GM19043 (cell line): ENCODE data around the gene RNF43.
"Not testable (repeated sequence)": the region's sequence is repeated elsewhere in the genome, so short reads cannot be mapped to it uniquely, and the experiment has no call there.

Source experiments
- ATAC-seq: cut with Tn5 transposase; IDR thresholded peaks from one replicate; pipeline ENCODE4 v1.9.1; 2021; ENCODE audit warnings: low read depth; ENCODE audit not compliant: unreplicated experiment

RNF43 gene

DNA sequence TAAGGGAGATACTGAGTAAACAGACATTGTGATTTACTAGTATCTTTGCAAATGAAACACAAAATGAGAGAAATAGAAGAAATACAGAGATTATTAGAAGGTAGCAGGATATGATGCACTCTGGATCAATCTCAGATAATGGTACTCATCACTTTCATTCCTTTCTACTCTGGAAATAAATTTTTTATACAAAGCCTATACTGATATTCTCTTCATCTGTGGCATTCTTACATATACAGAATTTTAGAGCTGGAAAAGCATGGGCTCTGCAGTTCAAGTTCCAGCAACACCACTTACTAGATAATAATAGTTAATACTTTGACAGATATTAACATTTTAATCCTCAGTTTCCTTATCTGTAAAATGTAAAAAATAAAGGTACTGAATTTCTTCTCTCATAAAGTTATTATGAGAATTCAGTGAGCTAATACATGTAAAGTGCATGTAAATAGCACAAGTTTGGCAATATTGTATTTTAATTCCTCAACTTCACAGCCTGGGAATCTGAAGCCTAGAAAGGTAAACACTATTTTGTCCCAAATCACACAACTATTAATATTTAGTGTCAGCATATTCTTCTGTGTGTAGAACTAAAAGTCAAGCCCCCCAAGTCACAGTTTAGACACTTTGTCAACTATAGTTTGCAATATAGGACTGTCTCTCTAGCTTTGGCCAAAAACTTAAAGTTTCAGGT lies 6.5 kb downstream of the RNF43 start:
- no peak for ATAC-seq

DNA sequence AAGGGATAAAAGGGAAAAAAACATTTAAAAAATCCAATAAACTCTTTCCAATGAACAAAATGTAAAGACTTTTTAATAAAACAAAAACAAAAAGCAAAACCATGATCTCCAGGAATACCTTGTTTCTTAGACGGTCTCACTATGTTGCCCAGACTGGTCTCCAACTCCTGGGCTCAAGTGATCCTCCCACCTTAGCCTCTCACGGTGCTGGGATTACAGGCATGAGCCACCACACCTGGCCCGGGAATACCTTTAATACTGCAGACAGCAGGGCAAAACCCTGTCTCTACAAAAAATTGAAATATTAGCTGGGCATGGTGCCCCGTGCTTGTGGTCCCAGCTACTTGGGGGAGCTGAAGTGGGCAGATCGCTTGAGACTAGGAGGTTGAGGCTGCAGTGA lies 7.9 kb downstream of the RNF43 start:
- no peak for ATAC-seq

DNA sequence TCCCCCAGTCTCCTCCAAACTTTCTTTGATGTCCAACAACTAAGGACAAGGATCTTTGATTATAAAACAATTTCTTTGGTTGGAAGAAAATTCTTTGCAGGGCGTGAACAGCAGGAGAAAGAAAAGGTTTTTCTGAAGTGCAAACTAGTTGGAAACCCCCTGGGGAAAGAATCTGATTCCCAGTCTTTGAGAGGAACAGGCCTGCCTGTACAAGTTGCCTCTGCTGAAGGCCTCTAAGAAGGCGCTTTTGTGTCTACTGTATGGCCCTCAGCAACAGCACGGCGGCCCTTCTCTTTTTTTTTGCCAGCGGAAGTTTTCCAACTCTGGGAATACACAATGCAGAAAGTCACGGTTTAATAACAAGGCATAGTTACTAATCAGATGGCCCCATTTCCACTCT lies 14.0 kb downstream of the RNF43 start:
- no peak for ATAC-seq

DNA sequence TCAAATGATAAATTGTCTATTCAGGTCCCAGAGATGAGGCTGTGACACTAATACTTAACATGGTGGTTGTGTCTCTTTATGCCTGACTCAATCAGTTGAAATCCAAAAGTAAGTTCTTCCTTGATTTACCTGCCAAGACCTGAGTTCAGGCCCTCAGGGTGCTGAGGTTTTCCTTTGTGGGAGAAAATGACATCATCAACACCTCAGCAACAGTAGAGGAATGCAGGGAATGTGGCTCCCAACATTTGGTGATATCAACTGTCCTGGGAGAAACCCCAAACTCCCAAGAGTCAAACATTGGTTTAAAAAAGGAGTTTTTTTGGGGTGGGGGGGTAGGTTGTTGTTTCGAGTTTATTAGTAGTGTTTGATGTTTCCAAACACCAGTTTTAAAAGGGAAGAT lies 14.7 kb downstream of the RNF43 start:
- no peak for ATAC-seq

DNA sequence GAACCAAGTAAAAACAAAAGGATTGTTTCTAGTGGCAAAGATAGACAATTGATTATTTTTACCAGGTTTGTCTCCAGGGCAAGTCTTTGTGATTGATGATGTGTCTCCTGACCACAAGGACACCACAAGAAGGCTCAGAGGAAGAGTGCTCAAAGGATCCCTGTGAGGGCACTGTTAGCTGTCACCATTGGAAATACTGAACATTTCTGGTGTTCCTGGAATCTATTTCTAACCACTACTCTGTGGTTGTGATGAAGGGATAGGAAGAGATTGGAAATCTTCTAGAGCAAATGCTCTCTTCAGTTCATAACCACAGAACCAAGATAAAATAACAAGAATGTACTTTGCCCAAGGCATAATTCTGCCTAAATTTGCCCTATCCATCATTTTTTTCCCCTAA lies 15.3 kb downstream of the RNF43 start:
- ATAC-seq: no peak

DNA sequence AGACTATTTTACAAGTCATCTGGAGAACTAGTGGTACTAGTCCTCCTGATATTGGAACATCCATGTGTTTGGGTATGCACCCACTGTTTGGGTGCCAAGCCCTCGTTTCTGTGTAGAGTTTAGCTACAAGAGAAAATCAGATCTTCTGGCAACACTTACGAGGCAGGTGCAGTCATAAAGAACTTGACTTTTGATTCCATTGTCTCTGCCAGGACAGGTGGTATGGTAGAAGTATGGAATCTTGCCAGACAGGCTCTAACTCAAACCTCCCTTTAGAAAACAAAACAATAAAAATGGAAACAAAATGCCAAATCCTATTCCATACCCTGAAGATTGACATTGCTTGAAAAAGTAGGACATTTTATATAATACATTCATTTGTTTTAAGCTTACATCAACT lies 16.0 kb downstream of the RNF43 start:
- no peak for ATAC-seq

DNA sequence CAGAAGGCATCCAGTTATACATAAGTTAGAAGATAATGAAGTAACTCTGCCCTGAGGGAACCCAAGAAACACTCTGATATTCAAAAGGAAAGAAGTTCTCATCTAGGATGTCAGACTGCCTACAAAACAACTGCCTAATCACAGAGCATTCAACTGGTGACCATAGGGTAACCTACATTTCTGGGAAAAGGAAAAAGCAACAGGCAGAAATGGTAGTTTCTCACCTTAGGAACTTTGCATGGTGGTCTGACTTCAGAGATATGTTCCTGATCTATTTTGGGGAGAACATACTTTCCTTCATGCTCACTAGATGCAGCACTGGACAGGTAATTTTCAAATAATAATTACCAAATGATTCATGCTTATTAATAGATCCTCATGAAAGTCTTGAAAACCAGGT lies 16.5 kb downstream of the RNF43 start:
- no peak for ATAC-seq

DNA sequence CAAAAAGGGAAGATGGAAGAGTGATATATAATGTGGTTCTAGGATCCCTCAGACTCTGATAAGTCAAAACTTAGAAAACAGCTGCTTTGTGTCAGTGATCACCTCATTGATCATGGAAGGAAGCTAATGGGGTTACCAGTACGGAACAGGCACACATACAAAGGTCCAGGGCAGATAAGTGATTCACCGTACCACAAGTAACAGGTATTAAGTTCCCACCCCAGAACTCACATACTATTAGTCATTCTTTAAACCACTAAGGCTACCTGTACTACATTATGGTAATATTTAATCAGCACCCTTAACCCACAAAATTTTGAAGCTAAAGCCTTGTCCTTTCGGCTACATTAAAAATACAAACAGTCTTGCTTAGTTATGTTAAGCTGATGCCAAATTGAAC lies 17.4 kb downstream of the RNF43 start:
- no peak for ATAC-seq

DNA sequence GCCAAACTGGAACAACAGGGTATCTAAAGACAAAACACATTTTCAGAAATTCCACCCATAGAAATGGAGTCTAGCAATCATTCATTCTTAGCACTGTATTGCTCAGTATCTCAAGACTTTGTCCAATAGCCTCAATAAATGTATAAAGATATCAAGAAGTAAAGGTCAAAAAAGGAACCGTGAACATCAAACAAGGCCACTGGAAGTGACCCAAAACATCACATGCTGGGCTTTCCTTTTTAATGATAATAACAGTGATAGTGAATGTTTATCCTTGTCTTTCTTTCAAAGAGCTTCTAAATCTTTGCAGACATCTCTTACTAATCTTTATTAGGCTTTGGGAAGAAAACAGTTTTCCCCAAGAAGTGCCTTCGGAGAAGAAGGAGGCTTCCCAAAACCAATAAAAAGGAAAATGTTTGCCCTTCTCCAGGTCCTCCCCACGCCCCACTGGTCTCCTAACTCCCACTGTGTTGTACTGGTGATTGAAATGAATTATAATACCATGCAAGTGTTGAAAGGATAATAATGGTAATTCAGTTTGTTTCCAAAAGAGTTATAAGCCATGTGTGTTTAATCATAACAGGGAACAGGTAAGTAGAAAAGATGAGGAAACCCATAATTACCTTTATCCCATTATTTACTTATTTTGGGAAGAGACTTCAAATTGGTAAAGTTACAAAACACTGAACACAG lies 18.6 kb downstream of the RNF43 start:
- no peak for ATAC-seq

DNA sequence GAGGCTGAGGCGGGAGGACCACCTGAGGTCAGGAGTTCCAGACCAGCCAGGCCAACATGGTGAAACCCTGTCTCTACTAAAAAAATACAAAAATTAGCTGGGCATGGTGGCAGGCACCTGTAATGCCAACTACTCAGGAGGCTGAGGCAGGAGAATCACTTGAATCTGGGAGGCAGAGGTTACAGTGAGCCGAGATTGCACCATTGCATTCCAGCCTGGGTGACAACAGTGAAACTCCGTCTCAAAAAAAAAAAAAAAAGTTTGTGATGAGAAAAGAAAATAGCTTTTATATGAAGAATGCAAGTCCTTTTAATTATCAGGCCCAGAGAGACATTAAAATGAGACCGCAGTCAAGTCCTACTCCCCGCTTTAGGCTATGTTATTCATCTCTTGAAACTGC lies 19.9 kb downstream of the RNF43 start:
- ATAC-seq: not testable (repeated sequence)

DNA sequence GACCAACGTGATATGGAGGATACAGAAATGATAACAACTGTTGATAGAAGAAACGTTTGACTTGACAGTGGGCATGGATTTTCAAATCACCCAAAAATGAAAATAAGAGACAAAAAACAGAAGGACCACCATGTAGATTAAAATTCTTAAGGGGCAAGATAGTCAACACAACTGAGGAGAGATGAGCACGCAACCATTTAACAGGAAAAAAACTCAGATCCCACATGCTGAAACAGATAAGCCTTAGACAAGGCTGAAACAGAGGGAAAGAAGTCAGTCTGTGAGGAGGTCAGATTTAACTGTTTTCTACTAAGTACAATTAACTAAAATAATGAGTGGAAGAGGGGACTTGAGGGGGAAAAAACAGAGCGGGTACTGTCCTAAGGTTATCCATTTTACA lies 21.2 kb downstream of the RNF43 start:
- ATAC-seq: no peak

DNA sequence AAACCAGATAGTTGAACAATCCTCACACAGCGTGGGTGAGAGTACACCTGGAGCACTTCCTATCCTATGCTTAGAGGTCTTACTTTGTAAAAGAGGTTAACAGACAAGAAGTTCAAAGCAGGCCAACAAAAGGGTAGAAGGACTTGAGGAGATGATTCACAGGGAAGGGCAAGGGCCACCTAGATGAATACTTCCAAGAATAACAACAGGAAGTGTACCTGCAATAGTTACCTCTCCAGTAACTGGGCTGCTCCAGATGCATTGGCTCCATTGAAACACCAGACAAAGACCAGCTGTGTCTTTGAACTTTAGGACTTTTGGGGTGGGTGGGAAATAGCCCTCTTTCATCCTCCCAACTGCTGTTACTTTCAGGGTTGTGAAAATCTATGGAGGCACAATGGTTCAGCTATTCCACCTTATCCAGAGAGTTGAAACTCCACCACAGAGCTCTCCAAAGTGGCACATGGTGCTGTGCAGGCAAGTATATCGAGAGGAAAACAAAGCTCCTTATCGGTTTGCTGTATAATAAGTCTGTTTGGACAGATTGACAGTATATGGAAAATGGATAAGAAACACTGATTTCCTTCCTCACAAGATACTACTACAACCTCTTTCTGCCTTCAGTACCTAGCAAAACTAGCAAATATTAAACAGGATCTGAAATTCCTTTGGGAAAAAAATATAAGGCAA lies 22.7 kb downstream of the RNF43 start:
- no peak for ATAC-seq

DNA sequence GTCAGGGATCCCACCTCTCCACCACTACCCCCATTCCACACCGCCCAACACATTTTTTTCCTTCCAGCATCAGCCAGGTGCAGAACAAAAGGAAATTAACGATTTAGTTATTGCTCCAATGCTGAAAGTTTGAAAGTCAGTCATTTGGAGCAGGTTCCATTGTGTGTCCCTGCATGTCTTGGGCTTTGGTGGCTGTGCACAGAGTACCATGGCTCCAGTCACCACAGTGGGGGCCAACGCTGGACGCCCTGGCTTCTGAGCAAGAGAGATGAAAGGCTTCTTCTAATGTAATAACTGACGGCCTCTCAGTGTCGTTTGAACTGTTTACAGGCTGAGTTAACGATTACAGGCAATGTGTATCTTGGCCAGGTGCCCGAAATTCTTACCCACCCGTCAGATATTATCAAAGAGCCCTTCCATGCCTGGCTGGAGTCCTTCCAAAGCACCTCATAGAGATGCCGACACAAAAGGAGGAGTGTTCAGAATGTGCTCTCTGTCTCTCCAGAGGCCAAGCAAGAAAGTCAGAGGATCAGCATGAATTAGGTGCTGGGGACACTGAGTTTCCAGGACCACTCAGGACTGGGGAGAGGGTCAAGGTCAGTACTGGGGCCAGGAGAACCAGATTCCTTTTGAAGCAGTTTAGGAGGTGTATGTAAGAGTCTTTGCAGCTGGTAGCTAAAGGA lies 25.9 kb downstream of the RNF43 start:
- ATAC-seq: no peak

DNA sequence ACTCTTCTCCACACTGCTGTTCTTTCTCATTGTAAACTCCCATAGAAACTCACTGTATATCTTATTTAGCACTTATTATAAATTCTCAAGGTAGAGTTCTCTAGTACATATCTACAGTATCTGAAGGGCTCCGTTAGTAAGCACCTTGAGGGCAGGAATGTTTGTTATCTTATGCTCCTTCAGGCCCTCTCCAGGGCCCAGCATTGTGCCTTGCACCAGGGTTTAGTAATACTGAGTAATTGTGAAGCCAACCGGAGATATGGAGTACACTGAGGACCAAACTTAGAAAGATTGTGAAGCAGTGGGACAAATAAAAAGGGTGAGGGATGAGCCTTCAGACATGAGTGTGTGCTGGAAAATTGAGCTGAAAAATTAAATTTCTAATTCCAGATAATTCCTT lies 26.4 kb downstream of the RNF43 start:
- no peak for ATAC-seq

DNA sequence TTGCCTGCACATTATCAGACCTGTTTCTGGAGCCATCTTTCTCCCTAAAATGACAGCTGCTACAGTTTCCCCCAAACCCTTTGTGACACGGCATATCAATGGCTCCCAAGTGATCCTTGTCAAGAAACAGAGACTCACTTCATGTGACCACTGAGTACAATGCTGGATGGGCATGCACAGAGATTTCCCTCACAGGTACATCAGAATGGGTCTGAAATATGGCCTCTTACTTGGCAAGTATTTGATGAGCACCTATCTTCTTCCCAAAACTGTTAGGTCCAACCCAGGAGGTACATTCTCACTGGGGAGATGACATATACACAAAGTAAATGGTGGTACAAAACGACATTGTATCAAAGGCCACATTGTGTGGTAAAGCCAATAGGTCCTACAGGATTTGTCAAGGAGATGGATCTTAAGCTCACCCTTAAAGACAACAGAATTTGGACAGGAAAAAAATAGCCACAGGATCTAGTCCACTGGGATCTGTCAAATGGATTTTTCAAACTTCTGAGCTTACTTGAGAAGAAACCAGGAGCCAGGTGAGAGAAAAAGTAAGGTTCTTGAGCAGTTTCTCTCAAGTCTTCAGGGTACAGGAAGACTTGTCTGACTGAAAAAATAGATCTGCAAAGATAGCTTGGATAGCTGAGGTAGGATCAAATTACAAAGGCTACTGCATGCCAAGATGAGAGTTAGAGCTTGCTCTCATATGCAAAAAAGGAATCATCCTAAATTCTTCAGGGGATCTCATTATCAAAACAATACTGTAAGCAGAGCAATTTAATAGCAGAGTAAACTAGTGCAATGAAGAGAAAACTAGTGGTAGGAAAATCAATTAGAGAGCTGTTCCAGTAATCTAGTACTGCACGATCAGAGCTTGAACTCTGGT lies 28.8 kb downstream of the RNF43 start:
- ATAC-seq: no peak

DNA sequence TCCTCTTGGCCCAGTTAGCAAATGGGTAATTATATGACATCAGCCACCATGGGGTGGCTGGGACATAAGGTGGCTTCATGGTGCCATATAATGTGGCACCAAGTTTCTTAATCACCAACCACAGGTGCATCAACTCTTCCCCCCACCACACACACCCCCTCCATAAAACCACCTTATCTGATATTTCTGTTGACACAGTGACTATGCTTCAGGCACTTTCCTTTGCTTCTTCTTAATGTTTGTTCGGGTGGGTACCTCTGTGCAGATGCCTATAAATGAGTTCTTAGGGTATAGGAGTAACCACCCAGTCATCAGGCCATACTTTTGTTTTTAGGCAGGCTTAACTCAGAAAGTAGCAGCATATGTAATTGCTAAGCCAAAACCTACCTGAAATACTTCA lies 29.5 kb downstream of the RNF43 start:
- no peak for ATAC-seq

DNA sequence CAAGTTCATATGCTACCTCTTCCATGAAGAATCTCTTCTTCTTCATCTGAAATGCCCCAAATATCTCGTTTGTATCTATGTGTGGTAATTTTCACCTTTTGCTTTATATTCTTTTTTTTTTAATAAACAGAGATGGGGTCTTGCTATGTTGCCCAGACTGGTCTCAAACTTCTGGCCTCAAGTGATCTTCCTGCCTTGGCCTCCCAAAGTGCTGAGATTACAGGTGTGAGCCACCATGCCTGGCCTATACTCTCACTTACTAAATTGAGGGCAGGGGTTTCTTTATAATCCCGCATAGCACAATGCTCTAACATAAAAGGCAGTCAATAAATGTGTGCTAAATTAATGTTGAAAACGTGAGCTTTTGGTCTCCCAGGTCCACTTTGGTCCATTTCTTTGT lies 30.6 kb downstream of the RNF43 start:
- no peak for ATAC-seq

DNA sequence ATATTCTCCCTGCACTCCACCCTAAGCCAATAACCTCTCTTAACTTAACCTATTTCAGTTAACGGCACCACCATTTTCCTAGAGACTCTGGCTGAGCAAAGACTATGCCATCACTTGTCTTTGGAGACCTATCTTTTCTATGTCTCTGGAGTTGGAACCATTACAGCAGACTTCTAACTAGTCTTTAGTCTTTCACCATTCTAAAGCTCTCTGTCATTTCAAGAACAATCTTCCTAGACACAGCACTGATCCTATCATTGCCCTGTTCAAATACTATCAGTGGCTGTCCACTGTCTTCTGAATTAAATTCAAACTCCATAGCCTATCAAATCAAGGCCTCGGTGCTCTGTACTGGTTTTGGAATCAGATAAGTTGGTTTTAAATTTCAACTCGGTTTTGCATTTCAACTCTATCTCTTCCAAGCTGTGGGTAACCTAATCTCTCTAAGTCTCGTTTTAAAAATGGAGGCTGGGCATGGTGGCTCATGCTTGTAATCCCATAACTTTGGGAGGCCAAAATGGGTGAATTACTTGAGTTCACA lies 31.9 kb downstream of the RNF43 start:
- no peak for ATAC-seq

DNA sequence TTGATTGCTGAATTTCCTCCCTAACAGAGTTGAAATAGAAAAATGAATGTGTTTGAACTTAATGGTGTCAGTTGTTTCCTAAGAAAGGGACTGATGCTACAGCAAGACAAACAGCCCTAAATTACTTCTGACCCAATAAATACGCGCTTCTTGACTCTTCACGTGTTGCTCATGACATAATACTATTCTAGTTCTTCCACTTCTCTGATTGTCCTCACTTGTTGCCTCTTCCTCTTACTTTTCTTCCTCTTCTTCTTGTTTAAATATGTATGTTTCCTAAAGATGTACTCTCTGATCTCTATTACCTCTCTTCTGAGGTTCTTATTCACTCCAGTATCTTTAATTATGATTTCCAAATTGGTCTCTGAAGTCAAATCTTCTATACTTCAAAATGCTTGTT lies 32.4 kb downstream of the RNF43 start:
- no peak for ATAC-seq

DNA sequence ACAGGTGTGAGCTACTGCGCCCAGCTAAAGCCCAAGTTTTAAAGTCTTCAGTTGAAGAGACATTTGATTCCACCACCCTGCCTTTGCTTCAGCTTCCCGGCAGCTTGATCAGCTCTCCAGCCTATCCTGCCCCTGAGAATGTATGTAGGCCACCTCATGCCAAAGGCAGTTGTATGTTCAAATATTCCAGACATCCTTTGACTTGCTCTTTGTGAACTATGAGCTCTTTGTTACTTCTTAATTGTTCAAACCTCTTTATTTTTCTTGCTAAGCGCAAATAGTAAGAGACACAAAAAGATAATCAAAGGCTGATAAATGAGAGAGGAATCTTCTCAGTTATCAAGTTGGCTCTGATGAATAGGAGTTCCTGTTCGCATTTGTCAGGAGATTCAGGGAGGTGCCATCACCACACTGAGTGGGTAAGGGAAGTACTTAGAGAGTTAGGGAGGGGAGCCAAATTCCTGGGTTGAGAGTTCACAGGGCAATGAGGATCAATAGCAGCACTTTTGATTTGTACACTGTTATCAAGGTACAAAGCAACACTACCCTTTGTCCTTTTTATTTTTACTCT lies 33.4 kb downstream of the RNF43 start:
- no peak for ATAC-seq
